SK-N-SH (cell line): ENCODE data around the gene EVPL. TPM values are rescaled to one million over a fixed set of nuclear protein-coding genes. Genes with fewer than 3 reads are reported as not detected.

ENCODE experiments used
- CTCF ChIA-PET: fragments of 300-600, 350-600 bp; formaldehyde crosslinking; extraction: SDS; loops from one replicate; lab custom pipeline; 2021; lab: Yijun Ruan, JAX
- POLR2A ChIA-PET: fragments of 350-600 bp; sonication (Branson Sonifier 250); formaldehyde crosslinking; extraction: SDS; loops from one replicate; lab custom pipeline; 2020; ENCODE audit warnings: antibody characterized with exemption, inconsistent platforms; lab: Yijun Ruan, JAX
- DNase-seq: peaks from one replicate; pipeline ENCODE4 v3.0.0; 2012
- H2AFZ ChIP-seq: fragments of 200-600 bp; sonication (generic); 2 replicates; pipeline ENCODE4 v1.8.1; 2016; ENCODE audit warnings: antibody characterized with exemption, mild to moderate bottlenecking, low read depth
- H3F3A ChIP-seq: fragments of 200-600 bp; sonication (generic); replicated peaks from 2 replicates; pipeline ENCODE3; 2016; ENCODE audit warnings: antibody characterized with exemption, mild to moderate bottlenecking; ENCODE audit not compliant: insufficient read depth
- H3K27ac ChIP-seq, 2 experiments: fragments of 200-500 bp in 1 of 2; fragments of 200-600 bp in 1 of 2; sonication (Bioruptor generic) in 1 of 2; sonication (generic), shearing (Covaris generic) in 1 of 2; 2 replicates each; pipeline versions ENCODE4 v1.5.1 to v1.6.1; 2014 to 2016; ENCODE audit warnings: low read depth in 2 of 2, inconsistent platforms in 1 of 2, low read length in 1 of 2, mild to moderate bottlenecking in 1 of 2, mixed read lengths in 1 of 2
- H3K27me3 ChIP-seq: fragments of 200-600 bp; sonication (generic), shearing (Covaris generic); 2 replicates; pipeline ENCODE4 v1.6.1; 2016; ENCODE audit warnings: mixed run types; ENCODE audit not compliant: insufficient read depth
- H3K36me3 ChIP-seq, 2 experiments: fragments of 200-500 bp in 1 of 2; fragments of 200-600 bp in 1 of 2; sonication (Bioruptor generic) in 1 of 2; sonication (generic) in 1 of 2; replicated peaks in 1 of 2; 2 replicates each; pipeline versions ENCODE3 to v1.5.1; 2014 to 2016; ENCODE audit warnings: low read length in 1 of 2, mild to moderate bottlenecking in 1 of 2; ENCODE audit not compliant: insufficient read depth in 2 of 2, control insufficient read depth in 1 of 2
- H3K4me1 ChIP-seq, 2 experiments: fragments of 200-500 bp in 1 of 2; fragments of 200-600 bp in 1 of 2; sonication (Bioruptor generic) in 1 of 2; sonication (generic), shearing (Covaris generic) in 1 of 2; 2 replicates each; pipeline versions ENCODE4 v1.5.1 to v1.6.1; 2014 to 2016; ENCODE audit warnings: low read depth in 1 of 2, low read length in 1 of 2, mixed run types in 1 of 2; ENCODE audit not compliant: insufficient read depth in 2 of 2, control insufficient read depth in 1 of 2
- H3K4me2 ChIP-seq: fragments of 200-600 bp; sonication (generic), shearing (Covaris generic); 2 replicates; pipeline ENCODE4 v1.6.1; 2017; ENCODE audit warnings: mixed run types
- H3K4me3 ChIP-seq, 2 experiments: fragments of 200-500 bp in 1 of 2; fragments of 200-600 bp in 1 of 2; sonication (Bioruptor generic) in 1 of 2; sonication (generic), shearing (Covaris generic) in 1 of 2; 2 replicates each; pipeline versions ENCODE4 v1.5.1 to v1.8.1; 2014 to 2016; ENCODE audit warnings: low read depth in 2 of 2, inconsistent platforms in 1 of 2, low read length in 1 of 2, mild to moderate bottlenecking in 1 of 2, mixed read lengths in 1 of 2, moderate library complexity in 1 of 2
- H3K79me2 ChIP-seq: fragments of 200-600 bp; sonication (generic); 2 replicates; pipeline ENCODE4 v1.8.1; 2017; ENCODE audit warnings: mild to moderate bottlenecking; ENCODE audit not compliant: insufficient read depth
- H3K9ac ChIP-seq: fragments of 200-600 bp; sonication (generic); 2 replicates; pipeline ENCODE4 v1.6.1; 2017; ENCODE audit warnings: mixed run types
- H3K9me2 ChIP-seq: fragments of 200-600 bp; sonication (generic); 2 replicates; pipeline ENCODE4 v1.6.1; 2017; ENCODE audit warnings: mixed run types
- H3K9me3 ChIP-seq: fragments of 200-600 bp; sonication (generic); 2 replicates; pipeline ENCODE4 v1.6.1; 2017; ENCODE audit warnings: mixed run types, mild to moderate bottlenecking, moderate library complexity
- H4K20me1 ChIP-seq: fragments of 200-600 bp; sonication (generic); 2 replicates; pipeline ENCODE4 v1.6.1; 2017; ENCODE audit warnings: mild to moderate bottlenecking, mixed run types; ENCODE audit not compliant: insufficient read depth
- EP300 ChIP-seq, 2 experiments: IDR thresholded peaks; 2 replicates each; pipeline versions ENCODE4 v1.4.0 to v1.6.1; 2012; ENCODE audit warnings: borderline replicate concordance in 1 of 2, low read depth in 1 of 2, low read length in 1 of 2
- FOSL2 ChIP-seq: IDR thresholded peaks from 2 replicates; pipeline ENCODE4 v1.4.0; 2012; ENCODE audit warnings: low read depth, mild to moderate bottlenecking, moderate library complexity, borderline replicate concordance
- GABPA ChIP-seq: IDR thresholded peaks from 2 replicates; pipeline ENCODE4 v1.4.0; 2012; ENCODE audit warnings: low read depth, mild to moderate bottlenecking
- MAX ChIP-seq: IDR thresholded peaks from 2 replicates; pipeline ENCODE4 v1.4.0; 2012; ENCODE audit warnings: low read depth
- MXI1 ChIP-seq: IDR thresholded peaks from 2 replicates; pipeline ENCODE4 v1.6.1; 2012; ENCODE audit warnings: mild to moderate bottlenecking, low read depth, low read length, improper control_type of control experiment
- RAD21 ChIP-seq: IDR thresholded peaks from 2 replicates; pipeline ENCODE4 v1.6.1; 2012; ENCODE audit warnings: mild to moderate bottlenecking, low read length
- RCOR1 ChIP-seq: fragments of 150-350 bp; IDR thresholded peaks from 2 replicates; pipeline ENCODE4 v1.6.1; 2017; ENCODE audit warnings: antibody characterized with exemption, low read length
- REST ChIP-seq: IDR thresholded peaks from 2 replicates; pipeline ENCODE4 v1.6.1; 2012; ENCODE audit warnings: mild to moderate bottlenecking, low read depth, low read length, moderate library complexity
- RFX5 ChIP-seq: IDR thresholded peaks from 2 replicates; pipeline ENCODE4 v1.6.1; 2012; ENCODE audit warnings: mild to moderate bottlenecking, improper control_type of control experiment, low read length
- SMC3 ChIP-seq: IDR thresholded peaks from 2 replicates; pipeline ENCODE4 v1.6.1; 2012; ENCODE audit warnings: low read depth, low read length, improper control_type of control experiment
- YY1 ChIP-seq: IDR thresholded peaks from 2 replicates; pipeline ENCODE4 v1.4.0; 2012; ENCODE audit warnings: low read depth, mild to moderate bottlenecking
- WGBS: methylation state at CpG from one replicate; pipeline ENCODE4 v1.1.6; 2017; ENCODE audit warnings: low lambda C conversion rate; 5-methylcytosine and 5-hydroxymethylcytosine counted together
- polyA plus RNA-seq, 3 experiments: library from polyadenylated mRNA; depleted of rRNA; stranded (reverse); fragments of >200 nt; gene quantifications; 2 replicates each; pipeline ENCODE4 v1.2.3, GENCODE V29; 2012
- TF ChIP-seq, protein P1 (sequence below): fragments of 200-600 bp; sonication (generic); IDR thresholded peaks from 2 replicates; pipeline ENCODE4 v1.6.1; 2017; ENCODE audit warnings: antibody characterized with exemption, mild to moderate bottlenecking, moderate library complexity

The EVPL gene
- polyA plus RNA-seq, 1 of the 3 experiments (the other 2 are of a cell fraction), result 0.23 TPM

DNA sequence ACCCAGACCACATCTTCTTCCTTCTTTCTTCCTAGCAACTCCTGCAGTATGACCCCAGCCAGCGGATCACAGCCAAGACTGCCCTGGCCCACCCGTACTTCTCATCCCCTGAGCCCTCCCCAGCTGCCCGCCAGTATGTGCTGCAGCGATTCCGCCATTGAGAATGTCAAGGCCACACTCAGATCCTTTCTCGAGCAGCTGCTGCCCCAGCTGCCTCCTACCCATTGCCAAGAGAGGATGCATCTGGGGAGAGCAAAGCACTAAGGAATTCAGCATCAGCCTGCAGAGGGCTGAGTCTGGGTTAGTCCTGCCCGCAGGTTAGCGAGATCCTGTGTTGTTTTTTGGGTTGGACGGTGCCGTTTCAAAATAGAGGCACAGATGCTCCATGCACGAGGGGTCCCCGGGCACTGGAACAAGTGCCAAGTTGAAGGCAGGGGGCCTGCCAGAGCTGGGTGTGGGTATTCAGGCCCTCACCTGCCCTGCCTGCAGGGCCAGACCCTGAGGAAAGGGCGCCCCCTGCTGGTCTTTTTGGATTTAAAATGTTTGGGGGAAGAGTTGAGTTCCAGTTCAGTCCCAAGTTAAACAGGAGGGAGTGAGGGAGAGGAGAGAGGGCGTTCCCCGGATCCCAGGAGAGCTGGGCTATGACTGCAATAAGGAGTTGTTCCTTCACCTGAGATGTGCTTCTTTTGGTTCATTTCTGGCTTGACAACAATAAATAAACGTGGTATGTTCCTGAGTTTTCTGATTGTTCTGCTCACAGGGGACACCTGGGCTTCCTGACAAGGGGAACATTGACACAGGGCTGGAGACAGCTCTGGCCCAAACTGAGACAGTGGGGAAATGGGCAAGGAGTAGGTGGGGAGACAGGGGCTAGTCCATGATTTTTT, 21.6 kb downstream of the EVPL start:
- peak; percentile 92 for DNase-seq
- Histone ChIP-seq H3K27me3 (no peaks in the 10 kb centered on the region), H3K9ac (peak overlapping the region; percentile 3; the same call in 1 of the 2 replicates), H3K9me3 (no peaks in the 10 kb centered on the region), H3K36me3 (no peaks in the 10 kb centered on the region), H3K4me3 (no peak overlapping the region; a peak in 1 of 4 replicates), H3K79me2 (no peaks in the 10 kb centered on the region), H4K20me1 (no peaks in the 10 kb centered on the region), H3K9me2 (no peaks in the 10 kb centered on the region), H2AFZ (no peak overlapping the region), H3K27ac (peak overlapping the region in 1 of 2 experiments; percentile 38; a peak in 1 of 4 replicates), H3K4me1 (peaks cover 0 to 10% of the 10 kb centered on the region in 2 experiments; a peak in 2 of 4 replicates), H3K4me2 (peak overlapping the region; percentile 43)
- 67% methylated on average over 16 of the region's 16 CpGs for WGBS
- POLR2A ChIA-PET, result no interaction called here
- peak; percentile 84 for TF ChIP-seq SMC3
- TF ChIP-seq RFX5, result no peak
- TF ChIP-seq MAX, result no peak
- TF ChIP-seq RCOR1, result 0 out of 2 replicates have a peak, but pooled peaks have one; percentile 12
- no peak for TF ChIP-seq MXI1
- TF ChIP-seq, protein P1, sequence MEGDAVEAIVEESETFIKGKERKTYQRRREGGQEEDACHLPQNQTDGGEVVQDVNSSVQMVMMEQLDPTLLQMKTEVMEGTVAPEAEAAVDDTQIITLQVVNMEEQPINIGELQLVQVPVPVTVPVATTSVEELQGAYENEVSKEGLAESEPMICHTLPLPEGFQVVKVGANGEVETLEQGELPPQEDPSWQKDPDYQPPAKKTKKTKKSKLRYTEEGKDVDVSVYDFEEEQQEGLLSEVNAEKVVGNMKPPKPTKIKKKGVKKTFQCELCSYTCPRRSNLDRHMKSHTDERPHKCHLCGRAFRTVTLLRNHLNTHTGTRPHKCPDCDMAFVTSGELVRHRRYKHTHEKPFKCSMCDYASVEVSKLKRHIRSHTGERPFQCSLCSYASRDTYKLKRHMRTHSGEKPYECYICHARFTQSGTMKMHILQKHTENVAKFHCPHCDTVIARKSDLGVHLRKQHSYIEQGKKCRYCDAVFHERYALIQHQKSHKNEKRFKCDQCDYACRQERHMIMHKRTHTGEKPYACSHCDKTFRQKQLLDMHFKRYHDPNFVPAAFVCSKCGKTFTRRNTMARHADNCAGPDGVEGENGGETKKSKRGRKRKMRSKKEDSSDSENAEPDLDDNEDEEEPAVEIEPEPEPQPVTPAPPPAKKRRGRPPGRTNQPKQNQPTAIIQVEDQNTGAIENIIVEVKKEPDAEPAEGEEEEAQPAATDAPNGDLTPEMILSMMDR, result peak; percentile 94
- no peak for TF ChIP-seq YY1
- no peak for TF ChIP-seq GABPA
- TF ChIP-seq RAD21, result peak; percentile 83
- TF ChIP-seq, all 33 proteins: peak for 4
- CTCF ChIA-PET, result interaction anchor here (0.6 to 10.2 kb wide), 57 partner anchors 8 to 290 kb away, joined by 3 to 231 read pairs (median 4); partner anchors contain the start of genes MRPL38, SRP68, TRIM65 and UNC13D
- peaks cover 22% of the 10 kb centered on the region for H3F3A ChIP-seq

DNA sequence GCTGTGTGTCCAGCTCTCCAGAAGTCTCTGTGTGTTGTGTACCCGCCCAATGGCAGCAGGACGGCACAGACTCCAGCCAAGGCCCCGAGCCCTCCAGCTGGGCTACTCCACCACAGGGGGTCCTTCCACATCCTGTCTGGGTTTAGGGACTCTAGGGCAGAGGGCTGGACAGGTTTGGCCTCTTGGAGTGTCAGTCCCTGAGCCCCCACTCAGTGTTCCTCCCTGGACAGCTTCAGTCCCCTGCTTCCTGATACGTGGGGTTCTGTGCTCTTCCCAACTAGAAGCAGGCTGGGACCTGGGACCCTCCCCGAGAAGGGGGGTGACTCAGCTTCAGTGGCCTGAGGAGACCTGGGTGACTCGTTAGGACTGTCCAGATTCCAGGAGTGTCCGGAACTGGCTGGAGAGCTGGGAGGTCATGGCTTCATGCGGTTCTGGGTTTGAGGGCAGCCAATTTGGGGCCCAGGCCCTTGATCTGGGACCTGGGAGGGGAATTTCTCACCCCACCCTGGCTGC, 22.3 kb downstream of the EVPL start:
- Histone ChIP-seq H3K27me3 (no peaks in the 10 kb centered on the region), H3K4me1 (peaks cover 0 to 10% of the 10 kb centered on the region in 2 experiments; a peak in 2 of 4 replicates), H4K20me1 (no peaks in the 10 kb centered on the region), H3K79me2 (no peaks in the 10 kb centered on the region), H3K9me3 (no peaks in the 10 kb centered on the region), H3K9ac (peak overlapping the region; percentile 3; the same call in 1 of the 2 replicates), H2AFZ (no peak overlapping the region), H3K4me2 (peak overlapping the region; percentile 43), H3F3A (peaks cover 22% of the 10 kb centered on the region), H3K9me2 (no peaks in the 10 kb centered on the region), H3K27ac (peak overlapping the region in 1 of 2 experiments; percentile 38; a peak in 2 of 4 replicates), H3K36me3 (no peaks in the 10 kb centered on the region), H3K4me3 (no peak overlapping the region)
- DNase-seq, result peak; percentile 45
- WGBS, result 43% methylated on average over 5 of the region's 8 CpGs
- ChIA-PET CTCF (interaction anchor here (0.6 to 10.2 kb wide), 51 partner anchors 9 to 291 kb away, joined by 3 to 231 read pairs (median 5); partner anchors contain the start of genes MRPL38, SRP68, TRIM65 and WBP2), POLR2A (no interaction called here)
- TF ChIP-seq REST (0 out of 2 replicates have a peak, but pooled peaks have one; percentile 3), FOSL2 (peak; percentile 82), EP300 (IDR thresholded peaks at IDR 0.05; ENCODE audit: borderline replicate concordance in 1 of 2, low read depth in 1 of 2, low read length in 1 of 2) (no peak)
